Panc1 (cell line): ENCODE measurements around the gene MYO1E. TPM values are rescaled to one million over a fixed set of nuclear protein-coding genes. Genes with fewer than 3 reads are reported as not detected.

Experiments
- ATAC-seq: fragments of 200-7000 bp; cut with Tn5 transposase; 2 replicates; pipeline ENCODE4 v1.9.1; 2020; ENCODE audit warnings: mild to moderate bottlenecking, moderate library complexity
- BruUV-seq: library from RNA; stranded (reverse); fragments of 400-500 nt; replicated peaks from 2 replicates; lab custom pipeline; 2021; lab: Mats Ljungman, UMichigan
- CTCF ChIA-PET: fragments of 300-600 bp; sonication (Branson Sonifier 250); formaldehyde crosslinking; loops from one replicate; lab custom pipeline; 2022; ENCODE audit warnings: antibody characterized with exemption; lab: Charles Lee
- POLR2A ChIA-PET: fragments of 300-600 bp; sonication (Branson Sonifier 250); formaldehyde crosslinking; loops from one replicate; lab custom pipeline; 2022; ENCODE audit warnings: antibody characterized with exemption; lab: Charles Lee
- DNase-seq: peaks from one replicate; pipeline ENCODE4 v3.0.0-alpha.2; 2010; ENCODE audit warnings: low read depth, low spot score
- H3K27ac ChIP-seq: 2 replicates; pipeline ENCODE4 v1.5.1; 2011; ENCODE audit warnings: mild to moderate bottlenecking, low read length, inconsistent platforms
- H3K27me3 ChIP-seq: fragments of 200-500 bp; sonication (Bioruptor generic); 2 replicates; pipeline ENCODE4 v1.6.0; 2014; ENCODE audit warnings: low read length, inconsistent platforms; ENCODE audit not compliant: control insufficient read depth, insufficient read depth
- H3K36me3 ChIP-seq: fragments of 200-500 bp; sonication (Bioruptor generic); 2 replicates; pipeline ENCODE4 v1.5.1; 2014; ENCODE audit warnings: inconsistent platforms, mild to moderate bottlenecking, low read length, moderate library complexity; ENCODE audit not compliant: control insufficient read depth, insufficient read depth
- H3K4me1 ChIP-seq: 2 replicates; pipeline ENCODE4 v1.5.1; 2011; ENCODE audit warnings: inconsistent platforms, mild to moderate bottlenecking, low read length, moderate library complexity; ENCODE audit not compliant: control insufficient read depth, insufficient read depth
- H3K4me3 ChIP-seq, 2 experiments: 2 replicates each; pipeline ENCODE4 v1.5.1; 2011 to 2012; ENCODE audit warnings: low read depth in 2 of 2, low read length in 2 of 2, mild to moderate bottlenecking in 2 of 2, inconsistent platforms in 1 of 2, moderate library complexity in 1 of 2
- H3K9me3 ChIP-seq: fragments of 200-500 bp; sonication (Bioruptor generic); 2 replicates; pipeline ENCODE4 v1.5.1; 2014; ENCODE audit warnings: low read depth, mild to moderate bottlenecking, inconsistent platforms, low read length, moderate library complexity; ENCODE audit not compliant: control insufficient read depth, insufficient read depth
- POLR2AphosphoS5 ChIP-seq: IDR thresholded peaks from 2 replicates; pipeline ENCODE4 v1.6.1; 2012; ENCODE audit warnings: mild to moderate bottlenecking, low read depth, low read length, moderate library complexity
- SIN3A ChIP-seq: IDR thresholded peaks from 2 replicates; pipeline ENCODE4 v1.6.1; 2012; ENCODE audit warnings: low read depth, mild to moderate bottlenecking, low read length, moderate library complexity, borderline replicate concordance; ENCODE audit not compliant: insufficient read depth
- TCF7L2 ChIP-seq: IDR thresholded peaks from 2 replicates; pipeline ENCODE4 v1.6.1; 2011; ENCODE audit warnings: mild to moderate bottlenecking, low read depth, low read length, inconsistent platforms
- in situ Hi-C: cut with HindIII; loops from 2 replicates; pipeline ENCODE4 v1.10.0; 2016; ENCODE audit warnings: low sequenced_read_pairs, low pct_unique_long_range_greater_than_20kb
- intact Hi-C: fragments of 100-400 bp; cut with micrococcal nuclease; formaldehyde crosslinking; loops from one replicate; pipeline ENCODE4 v1.10.0; 2022; ENCODE audit not compliant: unreplicated experiment
- total RNA-seq: library from RNA; stranded (reverse); gene quantifications from one replicate; pipeline ENCODE4 v1.2.1, GENCODE V29; 2021; ENCODE audit not compliant: unreplicated experiment
- TF ChIP-seq, protein P1 (sequence below), 2 experiments: IDR thresholded peaks; 2 replicates each; pipeline ENCODE4 v1.6.1; 2011 to 2012; ENCODE audit warnings: low read depth in 2 of 2, control low read depth in 1 of 2, low read length in 1 of 2, mild to moderate bottlenecking in 1 of 2, moderate library complexity in 1 of 2; ENCODE audit not compliant: insufficient read depth in 1 of 2
- TF ChIP-seq, protein P2 (sequence below): fragments of 450-650 bp; IDR thresholded peaks from 2 replicates; pipeline ENCODE4 v1.5.1; 2017; ENCODE audit warnings: mild to moderate bottlenecking

The MYO1E gene
- total RNA-seq, 1 experiment from 2014 or later = 161 TPM

DNA sequence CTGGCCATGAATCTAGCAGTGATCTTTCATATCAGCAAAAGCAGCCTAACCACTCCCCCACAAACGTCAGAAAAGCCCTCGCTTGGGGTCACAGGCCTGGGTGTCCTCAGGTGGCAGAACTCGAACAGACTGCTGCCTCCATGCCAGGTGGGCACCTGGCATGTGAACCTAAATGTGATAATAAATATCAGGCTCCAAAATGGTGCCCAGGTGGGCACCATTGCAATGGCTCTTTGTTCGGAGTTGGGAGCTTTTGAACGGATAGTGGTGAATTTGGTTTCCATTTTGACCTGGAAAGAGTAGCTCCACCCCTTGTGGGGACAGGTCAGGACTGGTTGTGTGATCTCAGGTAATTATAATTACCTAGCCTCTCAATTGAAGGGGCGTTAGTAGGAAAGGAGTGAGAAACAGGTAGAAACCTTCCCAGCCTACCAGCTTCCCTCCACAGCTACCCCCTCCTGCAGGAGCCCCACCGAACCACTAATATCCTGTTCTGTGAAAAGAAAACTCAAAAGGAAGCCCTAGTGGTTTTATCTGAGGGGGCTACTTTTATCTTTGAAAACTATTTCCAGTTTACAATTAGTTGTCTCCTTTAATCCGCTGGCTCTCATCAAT, 18.1 kb downstream of the MYO1E start:
- Histone ChIP-seq H3K4me1 (peaks cover 37% of the 10 kb centered on the region), H3K9me3 (no peaks in the 10 kb centered on the region), H3K36me3 (no peaks in the 10 kb centered on the region), H3K27me3 (no peaks in the 10 kb centered on the region), H3K27ac (no peak overlapping the region; the same call in 1 of the 2 replicates), H3K4me3 (no peak overlapping the region)
- ChIA-PET CTCF (no interaction called here), POLR2A (no interaction called here)
- ATAC-seq (no peak), DNase-seq (no peak)
- in situ Hi-C loops = no loop called here
- no peak for TF ChIP-seq SIN3A
- no peak for TF ChIP-seq TCF7L2
- TF ChIP-seq, protein P1, sequence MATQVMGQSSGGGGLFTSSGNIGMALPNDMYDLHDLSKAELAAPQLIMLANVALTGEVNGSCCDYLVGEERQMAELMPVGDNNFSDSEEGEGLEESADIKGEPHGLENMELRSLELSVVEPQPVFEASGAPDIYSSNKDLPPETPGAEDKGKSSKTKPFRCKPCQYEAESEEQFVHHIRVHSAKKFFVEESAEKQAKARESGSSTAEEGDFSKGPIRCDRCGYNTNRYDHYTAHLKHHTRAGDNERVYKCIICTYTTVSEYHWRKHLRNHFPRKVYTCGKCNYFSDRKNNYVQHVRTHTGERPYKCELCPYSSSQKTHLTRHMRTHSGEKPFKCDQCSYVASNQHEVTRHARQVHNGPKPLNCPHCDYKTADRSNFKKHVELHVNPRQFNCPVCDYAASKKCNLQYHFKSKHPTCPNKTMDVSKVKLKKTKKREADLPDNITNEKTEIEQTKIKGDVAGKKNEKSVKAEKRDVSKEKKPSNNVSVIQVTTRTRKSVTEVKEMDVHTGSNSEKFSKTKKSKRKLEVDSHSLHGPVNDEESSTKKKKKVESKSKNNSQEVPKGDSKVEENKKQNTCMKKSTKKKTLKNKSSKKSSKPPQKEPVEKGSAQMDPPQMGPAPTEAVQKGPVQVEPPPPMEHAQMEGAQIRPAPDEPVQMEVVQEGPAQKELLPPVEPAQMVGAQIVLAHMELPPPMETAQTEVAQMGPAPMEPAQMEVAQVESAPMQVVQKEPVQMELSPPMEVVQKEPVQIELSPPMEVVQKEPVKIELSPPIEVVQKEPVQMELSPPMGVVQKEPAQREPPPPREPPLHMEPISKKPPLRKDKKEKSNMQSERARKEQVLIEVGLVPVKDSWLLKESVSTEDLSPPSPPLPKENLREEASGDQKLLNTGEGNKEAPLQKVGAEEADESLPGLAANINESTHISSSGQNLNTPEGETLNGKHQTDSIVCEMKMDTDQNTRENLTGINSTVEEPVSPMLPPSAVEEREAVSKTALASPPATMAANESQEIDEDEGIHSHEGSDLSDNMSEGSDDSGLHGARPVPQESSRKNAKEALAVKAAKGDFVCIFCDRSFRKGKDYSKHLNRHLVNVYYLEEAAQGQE (IDR thresholded peaks at IDR 0.05; ENCODE audit: insufficient read depth in 1 of 2, low read depth in 2 of 2, low read length in 1 of 2) = no peak
- TF ChIP-seq, protein P2, sequence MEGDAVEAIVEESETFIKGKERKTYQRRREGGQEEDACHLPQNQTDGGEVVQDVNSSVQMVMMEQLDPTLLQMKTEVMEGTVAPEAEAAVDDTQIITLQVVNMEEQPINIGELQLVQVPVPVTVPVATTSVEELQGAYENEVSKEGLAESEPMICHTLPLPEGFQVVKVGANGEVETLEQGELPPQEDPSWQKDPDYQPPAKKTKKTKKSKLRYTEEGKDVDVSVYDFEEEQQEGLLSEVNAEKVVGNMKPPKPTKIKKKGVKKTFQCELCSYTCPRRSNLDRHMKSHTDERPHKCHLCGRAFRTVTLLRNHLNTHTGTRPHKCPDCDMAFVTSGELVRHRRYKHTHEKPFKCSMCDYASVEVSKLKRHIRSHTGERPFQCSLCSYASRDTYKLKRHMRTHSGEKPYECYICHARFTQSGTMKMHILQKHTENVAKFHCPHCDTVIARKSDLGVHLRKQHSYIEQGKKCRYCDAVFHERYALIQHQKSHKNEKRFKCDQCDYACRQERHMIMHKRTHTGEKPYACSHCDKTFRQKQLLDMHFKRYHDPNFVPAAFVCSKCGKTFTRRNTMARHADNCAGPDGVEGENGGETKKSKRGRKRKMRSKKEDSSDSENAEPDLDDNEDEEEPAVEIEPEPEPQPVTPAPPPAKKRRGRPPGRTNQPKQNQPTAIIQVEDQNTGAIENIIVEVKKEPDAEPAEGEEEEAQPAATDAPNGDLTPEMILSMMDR = no peak
- no peak for TF ChIP-seq POLR2AphosphoS5
- no TSS peak for BruUV-seq
- intact Hi-C loops = no loop called here

DNA sequence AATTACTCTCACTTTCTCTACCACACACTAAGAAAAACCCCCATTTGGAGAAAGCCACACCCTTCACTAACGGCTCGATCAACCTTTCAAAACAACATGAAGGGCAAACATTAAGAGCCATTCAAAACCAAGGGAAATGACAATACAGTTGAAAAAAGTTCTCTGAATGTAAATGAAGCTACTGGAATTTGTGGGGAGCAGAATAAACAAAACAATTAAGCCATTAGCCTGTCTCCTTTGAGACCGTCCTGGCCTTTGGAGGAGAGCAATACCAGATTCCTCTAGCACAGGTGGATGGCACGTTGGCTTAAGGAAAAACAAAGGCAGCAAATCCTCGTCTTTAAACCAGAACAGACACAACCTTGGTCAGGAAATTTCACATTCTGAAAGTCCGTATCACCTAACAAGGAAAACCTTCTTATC, 18.7 kb downstream of the MYO1E start:
- CTCF ChIA-PET = no interaction called here

More for the DNA sequence above, 18.7 kb downstream of the MYO1E start:
- no peaks in the 10 kb centered on the region for H3K36me3 ChIP-seq
- POLR2A ChIA-PET = no interaction called here
- BruUV-seq = no TSS peak
- H3K4me3 ChIP-seq = no peak overlapping the region
- H3K4me1 ChIP-seq = peaks cover 40% of the 10 kb centered on the region
- intact Hi-C loops (no loop called here), in situ Hi-C loops (no loop called here)
- no peaks in the 10 kb centered on the region for H3K9me3 ChIP-seq
- TF ChIP-seq POLR2AphosphoS5 = no peak
- no peak for TF ChIP-seq SIN3A
- TF ChIP-seq, protein P2 = no peak
- TF ChIP-seq, protein P1 (IDR thresholded peaks at IDR 0.05; ENCODE audit: insufficient read depth in 1 of 2, low read depth in 2 of 2, low read length in 1 of 2) = no peak
- no peak for TF ChIP-seq TCF7L2
- H3K27ac ChIP-seq = no peak overlapping the region; the same call in 1 of the 2 replicates
- no peaks in the 10 kb centered on the region for H3K27me3 ChIP-seq
- DNase-seq = no peak
- no peak for ATAC-seq
